ENCODE results near the gene NOTUM.
"Not testable (repeated sequence)": the region's sequence is repeated elsewhere in the genome, so short reads cannot be mapped to it uniquely, and the experiment has no call there.

Gene NOTUM

GRCh38 chr17:81996232-81996756 lies 35.3 kb upstream of the NOTUM start:
- no peak for DNase-seq (ENCODE audit: low read depth)

- no peak for DNase-seq (ENCODE audit: low read depth)
Observed at GRCh38 chr17:81995463-81996231, 34.7 kb upstream of the NOTUM start.

GRCh38 chr17:81994593-81995462 lies 33.8 kb upstream of the NOTUM start:
- no peak for DNase-seq (ENCODE audit: low read depth)

GRCh38 chr17:81993729-81994592 lies 33.0 kb upstream of the NOTUM start:
- no peak for DNase-seq (ENCODE audit: low read depth)

- DNase-seq (ENCODE audit: low read depth): no peak
Observed at GRCh38 chr17:81992306-81993102, 31.5 kb upstream of the NOTUM start.

- no peak for DNase-seq (ENCODE audit: low read depth)
Observed at GRCh38 chr17:81991684-81992305, 30.8 kb upstream of the NOTUM start.

- no peak for DNase-seq (ENCODE audit: low read depth)
Observed at GRCh38 chr17:81990836-81991683, 30.1 kb upstream of the NOTUM start.

- no peak for DNase-seq (ENCODE audit: low read depth)
Observed at GRCh38 chr17:81987161-81987770, 26.3 kb upstream of the NOTUM start.

- DNase-seq (ENCODE audit: low read depth): no peak
Observed at GRCh38 chr17:81986606-81987005, 25.6 kb upstream of the NOTUM start.

GRCh38 chr17:81984773-81985410 lies 23.9 kb upstream of the NOTUM start:
- DNase-seq (ENCODE audit: low read depth): no peak

GRCh38 chr17:81983639-81984373 lies 22.8 kb upstream of the NOTUM start:
- no peak for DNase-seq (ENCODE audit: low read depth)

- DNase-seq (ENCODE audit: low read depth): no peak
Observed at GRCh38 chr17:81983011-81983638, 22.1 kb upstream of the NOTUM start.

GRCh38 chr17:81981511-81981910 lies 20.5 kb upstream of the NOTUM start:
- not testable (repeated sequence) for DNase-seq (ENCODE audit: low read depth)

GRCh38 chr17:81980707-81981343 lies 19.8 kb upstream of the NOTUM start:
- DNase-seq (ENCODE audit: low read depth): no peak

GRCh38 chr17:81980122-81980521 lies 19.1 kb upstream of the NOTUM start:
- no peak for DNase-seq (ENCODE audit: low read depth)

GRCh38 chr17:81978524-81979298 lies 17.7 kb upstream of the NOTUM start:
- DNase-seq (ENCODE audit: low read depth): no peak

Measured in stimulated activated CD8-positive, alpha-beta memory T cell treated with anti-CD3 and anti-CD28 coated beads, Interleukin-15, amount 100 ng/mL, for 1 hour (primary cell).